H1 (cell line): ENCODE data around the gene SHTN1. TPM values are rescaled to one million over a fixed set of nuclear protein-coding genes. Genes with fewer than 3 reads are reported as not detected.

Source experiments
- GABPA ChIP-seq: IDR thresholded peaks from 2 replicates; pipeline ENCODE4 v1.6.1; 2011; ENCODE audit warnings: mild to moderate bottlenecking, low read length, moderate library complexity, borderline replicate concordance; ENCODE audit not compliant: insufficient read depth
- RBBP5 ChIP-seq: IDR thresholded peaks from 2 replicates; pipeline ENCODE4 v1.7.1; 2012; ENCODE audit warnings: low read depth, mild to moderate bottlenecking, inconsistent platforms, low read length, moderate library complexity, borderline replicate concordance
- polyA plus RNA-seq, 7 experiments: library from polyadenylated mRNA; depleted of rRNA in 3 of 7; stranded (reverse) in 5 of 7; unstranded in 2 of 7; fragments of >200 nt in 5 of 7; fragments of 200-250 nt in 2 of 7; gene quantifications; 1 replicate in 5 of 7; 2 replicates in 1 of 7; 4 replicates in 1 of 7; pipeline versions ENCODE4 v1.2.1 to v1.2.3, GENCODE V29; 2011 to 2013; ENCODE audit warnings: missing spikeins in 2 of 7, mixed read lengths in 2 of 7
- total RNA-seq: library from RNA; stranded (reverse); fragmentation: NEBNext Ultra II Directional; extraction: Animal tissue kit (Norgen Biotek cat#: 25700); gene quantifications from 2 replicates; pipeline ENCODE4 v1.2.1, GENCODE V29; 2021

SHTN1 gene
- total and polyA plus RNA-seq, 2 of the 8 experiments (the other 6 are each of a cell fraction or from before 2014, with no cell fraction given) = 3.3 to 12.7 TPM

GRCh38 chr10:116852246-116852645, 152.7 kb downstream of the SHTN1 start (continued):
- TF ChIP-seq GABPA (no peak), RBBP5 (no peak)
